OCI-LY1 (cell line): ENCODE measurements around the gene JAK1.

Experiments used
- CTCF ChIP-seq: fragments of 200-600 bp; sonication (generic), shearing (Covaris generic); IDR thresholded peaks from 2 replicates; pipeline ENCODE4 v1.5.1; 2017; ENCODE audit warnings: mild to moderate bottlenecking, antibody characterized with exemption, low read length, moderate library complexity, mixed read lengths
- EZH2 ChIP-seq: fragments of 200-600 bp; sonication (generic), shearing (Covaris generic); IDR thresholded peaks from 2 replicates; pipeline ENCODE4 v1.8.0; 2017; ENCODE audit warnings: borderline replicate concordance, mixed run types, mild to moderate bottlenecking, antibody characterized with exemption, low read length, moderate library complexity, mixed read lengths

- TF ChIP-seq CTCF (no peak), EZH2 (no peak)
These were observed 23.7 kb downstream of the JAK1 start for GRCh38 chr1:64942675-64943074.
